IMR-90 (cell line): ENCODE results near the gene ASXL1. TPM values are rescaled to one million over a fixed set of nuclear protein-coding genes. Genes with fewer than 3 reads are reported as not detected.

Experiments used
- ATAC-seq: fragments of 200-7000 bp; cut with Tn5 transposase; 2 replicates; pipeline ENCODE4 v1.9.1; 2020; ENCODE audit warnings: low read depth, mild to moderate bottlenecking, moderate library complexity
- BruUV-seq: library from RNA; stranded (reverse); fragments of 400-500 nt; replicated peaks from 2 replicates; lab custom pipeline; 2021; lab: Mats Ljungman, UMichigan
- CTCF ChIA-PET: fragments of 300-600 bp; formaldehyde crosslinking; extraction: SDS; loops from one replicate; lab custom pipeline; 2021; ENCODE audit warnings: antibody characterized with exemption; lab: Yijun Ruan, JAX
- POLR2A ChIA-PET: fragments of 300-600 bp; sonication (Branson Sonifier 250); formaldehyde crosslinking; loops from one replicate; lab custom pipeline; 2022; ENCODE audit warnings: antibody characterized with exemption; ENCODE audit not compliant: unreplicated experiment; lab: Charles Lee
- DNase-seq: peaks from one replicate; pipeline ENCODE4 v3.0.0; 2013
- H2AFZ ChIP-seq: replicated peaks from 2 replicates; pipeline ENCODE3; 2013; ENCODE audit warnings: low read length, mild to moderate bottlenecking; ENCODE audit not compliant: poor library complexity
- H2AK5ac ChIP-seq: 2 replicates; pipeline ENCODE4 v1.6.1; 2013; ENCODE audit warnings: low read depth, low read length, inconsistent platforms
- H2AK9ac ChIP-seq: replicated peaks from 2 replicates; pipeline ENCODE3; 2013; ENCODE audit warnings: mild to moderate bottlenecking, low read depth, low read length, moderate library complexity; ENCODE audit not compliant: poor library complexity
- H2BK120ac ChIP-seq: 2 replicates; pipeline ENCODE4 v1.6.1; 2013; ENCODE audit warnings: low read depth, low read length, inconsistent platforms
- H2BK15ac ChIP-seq: 3 replicates; pipeline ENCODE4 v1.6.1; 2013; ENCODE audit warnings: low read depth, low read length, inconsistent platforms
- H2BK20ac ChIP-seq: 2 replicates; pipeline ENCODE4 v1.6.1; 2013; ENCODE audit warnings: low read depth, mild to moderate bottlenecking, inconsistent platforms, low read length, moderate library complexity
- H2BK5ac ChIP-seq: 2 replicates; pipeline ENCODE4 v1.6.1; 2013; ENCODE audit warnings: mild to moderate bottlenecking, low read depth, low read length, inconsistent platforms; ENCODE audit not compliant: poor library complexity, severe bottlenecking
- H3K14ac ChIP-seq: replicated peaks from 2 replicates; pipeline ENCODE4 v1.6.1; 2013; ENCODE audit warnings: low read depth, low read length, inconsistent platforms
- H3K18ac ChIP-seq: 2 replicates; pipeline ENCODE4 v1.6.1; 2013; ENCODE audit warnings: low read depth, low read length, control low read depth
- H3K23ac ChIP-seq: 2 replicates; pipeline ENCODE4 v1.6.1; 2013; ENCODE audit warnings: low read depth, low read length, inconsistent platforms
- H3K27ac ChIP-seq: 2 replicates; pipeline ENCODE4 v1.5.1; 2013; ENCODE audit warnings: mild to moderate bottlenecking, control low read depth, low read length; ENCODE audit not compliant: insufficient read depth
- H3K27me3 ChIP-seq: 2 replicates; pipeline ENCODE4 v1.6.1; 2013; ENCODE audit warnings: low read length; ENCODE audit not compliant: control insufficient read depth, insufficient read depth
- H3K36me3 ChIP-seq: 2 replicates; pipeline ENCODE4 v1.6.1; 2013; ENCODE audit warnings: low read length, mixed read lengths; ENCODE audit not compliant: control insufficient read depth, insufficient read depth
- H3K4ac ChIP-seq: 2 replicates; pipeline ENCODE4 v1.6.1; 2013; ENCODE audit warnings: low read depth, low read length, inconsistent platforms
- H3K4me1 ChIP-seq: 2 replicates; pipeline ENCODE4 v1.6.1; 2013; ENCODE audit warnings: low read length, mixed read lengths; ENCODE audit not compliant: control insufficient read depth, insufficient read depth
- H3K4me2 ChIP-seq: 2 replicates; pipeline ENCODE4 v1.6.1; 2013; ENCODE audit warnings: low read depth, mild to moderate bottlenecking, control low read depth, low read length, moderate library complexity
- H3K4me3 ChIP-seq: 2 replicates; pipeline ENCODE4 v1.5.1; 2013; ENCODE audit warnings: low read depth, mild to moderate bottlenecking, control low read depth, low read length, moderate library complexity; ENCODE audit not compliant: insufficient read depth
- H3K56ac ChIP-seq: 2 replicates; pipeline ENCODE4 v1.6.1; 2013; ENCODE audit warnings: low read length, inconsistent platforms; ENCODE audit not compliant: insufficient read depth; ENCODE audit errors: extremely low read depth
- H3K79me1 ChIP-seq, 2 experiments: 2 replicates each; pipeline ENCODE4 v1.6.1; 2013; ENCODE audit warnings: low read length in 2 of 2, inconsistent platforms in 1 of 2, low read depth in 1 of 2
- H3K9ac ChIP-seq: 2 replicates; pipeline ENCODE4 v1.6.1; 2013; ENCODE audit warnings: low read depth, low read length, control low read depth
- H3K9me1 ChIP-seq: 2 replicates; pipeline ENCODE4 v1.6.1; 2013; ENCODE audit warnings: low read length, inconsistent platforms; ENCODE audit not compliant: insufficient read depth
- H3K9me3 ChIP-seq: 2 replicates; pipeline ENCODE4 v1.6.1; 2013; ENCODE audit warnings: low read length; ENCODE audit not compliant: control insufficient read depth, insufficient read depth
- H4K20me1 ChIP-seq: 2 replicates; pipeline ENCODE4 v1.6.1; 2013; ENCODE audit warnings: low read length, inconsistent platforms; ENCODE audit not compliant: insufficient read depth
- H4K5ac ChIP-seq: 2 replicates; pipeline ENCODE4 v1.6.1; 2013; ENCODE audit warnings: mild to moderate bottlenecking, low read depth, low read length, control low read depth
- H4K8ac ChIP-seq, 2 experiments: 2 replicates each; pipeline ENCODE4 v1.6.1; 2013; ENCODE audit warnings: low read depth in 2 of 2, low read length in 2 of 2, control low read depth in 1 of 2, inconsistent platforms in 1 of 2
- H4K91ac ChIP-seq: 2 replicates; pipeline ENCODE4 v1.6.1; 2013; ENCODE audit warnings: low read depth, low read length, inconsistent platforms; ENCODE audit not compliant: insufficient read depth
- BHLHE40 ChIP-seq: fragments of 150-350 bp; IDR thresholded peaks from 2 replicates; pipeline ENCODE4 v1.6.1; 2016; ENCODE audit warnings: mild to moderate bottlenecking, low read depth, low read length
- CEBPB ChIP-seq: IDR thresholded peaks from 2 replicates; pipeline ENCODE4 v1.6.1; 2012; ENCODE audit warnings: low read depth, low read length, improper control_type of control experiment
- CHD1 ChIP-seq: IDR thresholded peaks from 2 replicates; pipeline ENCODE4 v1.6.1; 2012; ENCODE audit warnings: low read depth, low read length, improper control_type of control experiment
- CTCF ChIP-seq: conservative IDR thresholded peaks from 2 replicates; pipeline ENCODE4 v1.5.1; 2012; ENCODE audit warnings: mild to moderate bottlenecking, low read depth, low read length, improper control_type of control experiment
- FOS ChIP-seq: fragments of 150-350 bp; IDR thresholded peaks from 2 replicates; pipeline ENCODE4 v1.6.1; 2016; ENCODE audit warnings: low read depth, low read length
- MAFK ChIP-seq: IDR thresholded peaks from 2 replicates; pipeline ENCODE4 v1.6.1; 2012; ENCODE audit warnings: low read depth, low read length, improper control_type of control experiment
- MAZ ChIP-seq: IDR thresholded peaks from 2 replicates; pipeline ENCODE4 v1.6.1; 2012; ENCODE audit warnings: low read depth, mild to moderate bottlenecking, low read length, improper control_type of control experiment, moderate library complexity, borderline replicate concordance
- MXI1 ChIP-seq: IDR thresholded peaks from 2 replicates; pipeline ENCODE4 v1.6.1; 2012; ENCODE audit warnings: low read depth, mild to moderate bottlenecking, low read length, moderate library complexity, borderline replicate concordance
- NFE2L2 ChIP-seq: fragments of 150-350 bp; IDR thresholded peaks from 2 replicates; pipeline ENCODE4 v1.6.1; 2016; ENCODE audit warnings: low read depth, mild to moderate bottlenecking, low read length
- POLR2A ChIP-seq: IDR thresholded peaks from 2 replicates; pipeline ENCODE4 v1.6.1; 2012; ENCODE audit warnings: mild to moderate bottlenecking, low read depth, low read length
- RAD21 ChIP-seq: IDR thresholded peaks from 2 replicates; pipeline ENCODE4 v1.6.1; 2012; ENCODE audit warnings: low read length, improper control_type of control experiment
- RCOR1 ChIP-seq: IDR thresholded peaks from 2 replicates; pipeline ENCODE4 v1.6.1; 2012; ENCODE audit warnings: mild to moderate bottlenecking, low read length, improper control_type of control experiment; ENCODE audit not compliant: insufficient replicate concordance
- RFX5 ChIP-seq: IDR thresholded peaks from 2 replicates; pipeline ENCODE4 v1.8.0; 2012; ENCODE audit warnings: low read depth, mild to moderate bottlenecking, low read length, moderate library complexity
- SMC3 ChIP-seq: fragments of 150-350 bp; IDR thresholded peaks from 2 replicates; pipeline ENCODE4 v1.6.1; 2016; ENCODE audit warnings: low read depth, mild to moderate bottlenecking, antibody characterized with exemption, low read length, moderate library complexity
- WGBS, 2 experiments: methylation state at CpG; one replicate each; pipeline versions ENCODE4 v1.1.5 to v1.1.7; 2013; ENCODE audit warnings: missing lambda C conversion rate in 2 of 2; ENCODE audit not compliant: insufficient read length in 1 of 2; ENCODE audit errors: extremely low coverage in 2 of 2; 5-methylcytosine and 5-hydroxymethylcytosine counted together
- dilution Hi-C: fragments of 300-500 bp; cut with HindIII; formaldehyde crosslinking; loops from one replicate; pipeline ENCODE4 v1.14.3; 2018; ENCODE audit warnings: low sequenced_read_pairs; ENCODE audit not compliant: unreplicated experiment
- in situ Hi-C: fragments of 300-500 bp; cut with MboI; formaldehyde crosslinking; loops from 3 replicates; pipeline ENCODE4 v1.14.3; 2019; ENCODE audit warnings: low sequenced_read_pairs, inconsistent platforms, mixed read lengths
- intact Hi-C: fragments of 100-400 bp; cut with micrococcal nuclease; formaldehyde crosslinking; loops from 2 replicates; pipeline ENCODE4 v1.10.0; 2022
- polyA plus RNA-seq, 3 experiments: library from polyadenylated mRNA; depleted of rRNA; stranded (reverse); fragments of >200 nt; gene quantifications; 2 replicates each; pipeline ENCODE4 v1.2.3, GENCODE V29; 2012; ENCODE audit warnings: low replicate concordance in 1 of 3
- total RNA-seq: library from RNA; depleted of rRNA; stranded (reverse); fragments of >200 nt; gene quantifications from 2 replicates; pipeline ENCODE4 v1.2.3, GENCODE V29; 2012
- TF ChIP-seq, protein P1 (sequence below): fragments of 150-350 bp; IDR thresholded peaks from 2 replicates; pipeline ENCODE4 v1.6.1; 2017; ENCODE audit warnings: mild to moderate bottlenecking, antibody characterized with exemption, low read length, low read depth

Gene ASXL1
- total and polyA plus RNA-seq, 2 of the 4 experiments (the other 2 are of a cell fraction), result 29.9 to 37.1 TPM

- no peak for TF ChIP-seq POLR2A
- TF ChIP-seq, protein P1, sequence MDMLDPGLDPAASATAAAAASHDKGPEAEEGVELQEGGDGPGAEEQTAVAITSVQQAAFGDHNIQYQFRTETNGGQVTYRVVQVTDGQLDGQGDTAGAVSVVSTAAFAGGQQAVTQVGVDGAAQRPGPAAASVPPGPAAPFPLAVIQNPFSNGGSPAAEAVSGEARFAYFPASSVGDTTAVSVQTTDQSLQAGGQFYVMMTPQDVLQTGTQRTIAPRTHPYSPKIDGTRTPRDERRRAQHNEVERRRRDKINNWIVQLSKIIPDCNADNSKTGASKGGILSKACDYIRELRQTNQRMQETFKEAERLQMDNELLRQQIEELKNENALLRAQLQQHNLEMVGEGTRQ, result no peak
- no peak for TF ChIP-seq MAZ
- no peak for TF ChIP-seq RCOR1
- no peak for TF ChIP-seq CHD1
- no peak for TF ChIP-seq MAFK
- no peak for TF ChIP-seq RFX5
- no peak for TF ChIP-seq CEBPB
- TF ChIP-seq NFE2L2, result no peak
- no peak for TF ChIP-seq MXI1
- no peak for TF ChIP-seq BHLHE40
- TF ChIP-seq FOS, result no peak
- TF ChIP-seq CTCF, result no peak
- TF ChIP-seq SMC3, result no peak
- TF ChIP-seq RAD21, result no peak
- CTCF ChIA-PET, result no interaction called here
- Histone ChIP-seq H4K91ac (no peak overlapping the region), H3K4me3 (no peak overlapping the region), H3K9me3 (no peaks in the 10 kb centered on the region), H3K9me1 (0 out of 2 replicates have a peak, but pooled peaks cover 2% of the 10 kb centered on the region), H3K18ac (no peak overlapping the region), H3K4me1 (peaks cover 2% of the 10 kb centered on the region; the same call in 1 of the 2 replicates), H3K27me3 (no peaks in the 10 kb centered on the region), H3K36me3 (peaks cover 30% of the 10 kb centered on the region), H4K5ac (no peak overlapping the region), H2BK120ac (no peak overlapping the region), H4K8ac (no peak overlapping the region), H3K23ac (no peak overlapping the region), H3K56ac (no peak overlapping the region), H2BK15ac (no peak overlapping the region), H4K20me1 (no peaks in the 10 kb centered on the region), H3K27ac (no peak overlapping the region), H2BK20ac (no peak overlapping the region), H2AK5ac (no peak overlapping the region), H3K14ac (no peak overlapping the region), H2BK5ac (no peak overlapping the region), H3K4me2 (no peak overlapping the region), H2AK9ac (no peak overlapping the region), H3K9ac (no peak overlapping the region), H2AFZ (no peak overlapping the region), H3K4ac (no peak overlapping the region), H3K79me1 (peaks cover 5 to 11% of the 10 kb centered on the region in 2 experiments; a peak in 2 of 4 replicates)
- in situ Hi-C loops (no loop called here), intact Hi-C loops (no loop called here), dilution Hi-C loops (no loop called here)
- DNase-seq, result no peak
- WGBS, 2 experiments, result no CpG with 5 or more reads among the region's 1 CpG
- no TSS peak for BruUV-seq
- POLR2A ChIA-PET, result no interaction called here
- ATAC-seq, result no peak
These were observed 43.4 kb upstream of the ASXL1 start for GRCh38 chr20:32314768-32315167.
